NOMO-1 treated with dmso at 0.1 percent for 144 hours (cell line): ENCODE data around the gene GPR146.
A peak's percentile ranks its signal among the peaks of the same experiment; 100 is the strongest.
"Not testable (repeated sequence)": the region's sequence is repeated elsewhere in the genome, so short reads cannot be mapped to it uniquely, and the experiment has no call there.

Experiments
- DNase-seq: peaks from one replicate; lab custom pipeline; 2025; ENCODE audit not compliant: unreplicated experiment; lab: John Stamatoyannopoulos, UW

GPR146 gene, protein sequence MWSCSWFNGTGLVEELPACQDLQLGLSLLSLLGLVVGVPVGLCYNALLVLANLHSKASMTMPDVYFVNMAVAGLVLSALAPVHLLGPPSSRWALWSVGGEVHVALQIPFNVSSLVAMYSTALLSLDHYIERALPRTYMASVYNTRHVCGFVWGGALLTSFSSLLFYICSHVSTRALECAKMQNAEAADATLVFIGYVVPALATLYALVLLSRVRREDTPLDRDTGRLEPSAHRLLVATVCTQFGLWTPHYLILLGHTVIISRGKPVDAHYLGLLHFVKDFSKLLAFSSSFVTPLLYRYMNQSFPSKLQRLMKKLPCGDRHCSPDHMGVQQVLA

DNA sequence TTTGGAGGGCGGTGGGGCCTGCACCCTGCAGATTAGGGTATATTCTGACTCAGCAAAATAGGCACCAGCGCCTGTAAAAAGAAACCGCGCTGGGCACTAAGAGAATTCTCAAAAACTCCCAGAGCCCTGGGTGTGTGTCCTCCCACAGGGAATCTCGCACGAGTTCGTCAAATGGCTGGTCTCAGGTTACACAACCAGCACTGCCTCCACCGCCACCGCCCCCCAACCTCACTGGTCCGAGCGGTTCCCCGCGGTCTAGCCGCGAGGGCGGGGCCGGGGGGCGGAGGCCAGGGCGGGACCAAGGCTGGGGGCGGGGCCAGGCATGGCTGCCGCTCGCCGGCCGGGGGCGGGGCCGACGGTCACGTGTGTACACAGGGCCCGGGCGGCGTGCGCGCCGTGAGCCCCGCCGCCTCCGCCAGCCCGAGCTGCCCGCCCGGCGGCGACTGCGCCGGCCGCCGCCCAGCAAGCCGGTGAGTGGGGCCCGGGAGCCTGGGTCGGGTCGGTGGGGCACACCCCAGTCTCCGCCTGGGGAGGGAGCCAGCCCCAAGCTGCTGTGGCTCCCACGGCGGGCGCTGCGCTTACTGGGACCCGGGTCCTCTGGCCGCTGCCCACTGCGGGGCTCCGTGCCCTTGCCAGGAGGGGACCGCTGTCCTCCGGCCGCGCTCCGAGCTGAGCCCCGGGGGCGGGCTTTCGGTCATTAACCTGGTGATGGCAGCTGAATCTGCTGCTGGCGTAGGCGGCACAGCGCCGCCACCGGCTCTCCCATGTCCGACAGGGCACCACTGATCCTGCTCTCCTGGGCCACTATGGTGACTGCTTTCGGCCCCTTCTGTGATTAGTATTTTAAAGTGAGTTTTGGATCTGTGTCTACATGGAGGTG, at the start of gene GPR146:
Gene GPR146 (plus strand): TSS at position 358 of the 880 bp plus-strand sequence. CDS start 12,970 bp downstream, outside the sequence.
- peak; percentile 83 for DNase-seq

DNA sequence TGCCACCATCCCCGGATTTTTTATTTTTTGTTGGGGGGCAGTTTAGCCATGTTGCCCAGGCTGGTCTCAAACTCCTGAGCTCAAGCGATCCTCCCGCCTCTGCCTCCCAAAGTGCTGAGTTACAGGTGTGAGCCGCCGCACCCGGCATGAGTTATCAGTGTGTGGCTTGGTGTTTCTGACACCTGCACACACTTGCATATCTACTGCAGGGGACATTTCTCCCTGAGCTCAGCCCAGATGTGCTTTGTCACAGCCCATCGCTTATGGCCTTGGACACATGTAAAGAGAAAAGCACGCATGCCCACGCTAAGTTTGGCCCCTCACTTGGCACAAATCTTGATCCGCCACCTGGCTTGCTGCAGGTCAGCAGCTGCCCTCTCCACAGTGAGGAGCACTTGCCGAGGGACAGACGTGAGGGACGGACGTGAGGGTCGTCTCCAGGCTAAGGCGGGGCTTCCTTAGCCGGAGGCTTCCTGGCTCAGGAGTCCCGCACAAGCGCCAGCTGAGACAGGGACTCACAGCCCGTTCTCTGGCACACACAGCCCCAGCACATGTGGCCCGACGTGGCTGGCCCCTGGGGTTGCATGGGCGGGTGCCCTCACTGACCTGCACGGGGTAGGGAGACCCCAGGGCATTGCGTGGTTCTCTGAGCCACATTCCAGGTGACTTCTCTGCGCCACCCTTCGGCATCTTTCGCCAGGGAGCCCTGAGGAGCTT, 49.6 kb upstream of the GPR146 start:
- no peak for DNase-seq

DNA sequence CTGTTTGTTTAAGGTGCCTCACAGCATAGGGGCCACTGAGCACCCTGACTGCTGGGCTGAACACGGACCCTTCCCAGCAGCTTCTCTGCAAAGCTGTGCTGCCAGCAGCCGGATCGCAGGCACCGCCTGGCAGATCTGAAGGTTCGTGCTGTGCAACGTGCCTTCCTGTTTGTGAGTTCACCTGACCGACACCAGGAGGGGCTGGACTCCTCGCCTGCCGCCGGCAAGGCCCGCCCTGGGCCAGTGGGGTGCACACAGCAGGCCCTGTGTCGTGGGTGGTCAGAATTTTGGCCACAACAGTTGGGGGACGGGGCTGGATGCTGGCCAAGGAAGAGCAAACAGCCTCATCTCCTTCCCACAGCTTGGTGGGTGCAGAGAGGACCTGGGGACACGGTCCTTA, 48.8 kb upstream of the GPR146 start:
- DNase-seq: no peak

DNA sequence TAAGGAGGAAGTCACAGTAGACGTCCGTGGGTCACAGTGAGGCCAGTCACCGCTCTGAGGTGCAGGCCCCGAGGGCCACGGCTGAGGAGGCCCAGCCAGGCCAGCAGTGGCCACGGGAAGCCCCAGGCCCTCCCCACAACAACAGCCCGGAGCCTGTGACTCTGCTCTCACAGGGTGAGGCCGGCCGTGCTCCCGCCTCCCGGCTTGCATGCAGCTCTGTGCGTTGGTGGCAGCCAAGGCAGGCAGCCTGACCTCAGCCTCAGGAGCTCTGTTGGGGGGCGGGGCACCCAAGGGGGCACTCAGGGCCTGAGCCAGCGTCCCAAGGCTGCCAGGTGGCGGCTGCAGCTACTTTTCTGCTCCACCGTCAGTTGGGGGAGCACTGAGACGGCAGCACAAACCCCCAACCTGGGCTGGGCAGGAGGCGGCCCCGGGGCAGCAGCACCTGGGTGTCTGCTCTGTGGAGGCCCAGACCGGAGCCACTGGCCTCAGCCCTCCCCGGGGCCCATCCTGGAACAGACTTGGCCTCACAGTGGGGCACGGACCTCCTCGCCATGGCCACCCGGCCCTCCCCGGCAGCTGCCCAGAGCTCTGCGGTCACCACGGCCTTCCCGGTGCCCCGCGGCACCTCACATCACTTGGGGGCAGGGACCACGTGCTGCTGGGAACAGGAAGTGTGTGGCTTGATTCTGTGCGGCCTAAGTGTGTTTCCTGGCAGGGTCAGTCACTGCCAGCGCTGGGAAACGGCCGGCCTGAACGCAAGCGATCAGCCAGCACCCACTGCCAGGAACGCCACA, 48.1 kb upstream of the GPR146 start:
- DNase-seq: no peak

DNA sequence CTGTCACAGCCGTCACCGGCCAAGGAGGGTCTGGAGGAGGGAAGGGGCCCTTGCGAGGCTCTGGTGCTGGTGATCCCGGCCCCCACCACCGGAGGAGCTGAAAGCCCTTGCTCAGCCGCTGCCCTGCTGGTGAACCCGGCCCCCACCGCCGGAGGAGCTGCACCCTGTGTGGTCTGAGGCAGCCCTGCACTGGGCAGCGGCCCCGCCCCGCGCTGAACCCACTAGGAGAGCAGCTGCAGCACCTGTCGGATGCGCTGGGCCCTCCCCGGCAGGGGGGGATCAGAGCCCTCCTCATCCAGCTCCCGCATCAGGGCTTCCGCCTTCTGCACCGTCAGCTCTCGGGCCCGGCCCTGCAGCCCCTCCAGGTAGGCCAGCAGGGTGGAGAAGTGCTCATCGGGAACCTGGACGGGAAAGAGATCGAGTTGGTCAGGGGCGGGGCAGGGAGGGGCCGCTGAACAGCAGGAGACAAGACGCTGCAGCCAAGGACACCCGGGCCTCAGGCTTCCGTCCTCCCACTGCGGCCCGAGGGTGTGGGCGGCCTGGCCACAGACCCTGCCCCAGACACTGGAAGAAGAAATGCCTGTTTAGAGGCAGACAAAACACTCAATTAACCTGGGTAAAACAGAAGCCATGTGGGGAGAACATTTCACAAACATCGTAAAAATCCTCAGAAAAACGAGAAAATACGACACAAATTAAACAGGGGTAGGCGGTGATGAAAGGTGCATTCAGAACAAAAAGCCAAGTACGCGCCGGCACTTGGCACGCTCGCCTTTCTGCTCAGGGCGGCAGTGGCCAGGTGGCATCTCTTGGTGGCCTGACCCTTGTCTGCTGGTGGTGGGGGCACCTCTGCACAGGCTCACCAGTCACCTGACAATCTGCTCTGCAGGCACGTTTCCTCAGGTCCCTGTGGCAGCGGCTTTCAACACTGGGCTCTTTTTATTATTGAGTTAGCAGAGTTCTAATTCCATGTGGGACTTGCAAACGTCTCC, 46.6 kb upstream of the GPR146 start:
- DNase-seq: no peak

DNA sequence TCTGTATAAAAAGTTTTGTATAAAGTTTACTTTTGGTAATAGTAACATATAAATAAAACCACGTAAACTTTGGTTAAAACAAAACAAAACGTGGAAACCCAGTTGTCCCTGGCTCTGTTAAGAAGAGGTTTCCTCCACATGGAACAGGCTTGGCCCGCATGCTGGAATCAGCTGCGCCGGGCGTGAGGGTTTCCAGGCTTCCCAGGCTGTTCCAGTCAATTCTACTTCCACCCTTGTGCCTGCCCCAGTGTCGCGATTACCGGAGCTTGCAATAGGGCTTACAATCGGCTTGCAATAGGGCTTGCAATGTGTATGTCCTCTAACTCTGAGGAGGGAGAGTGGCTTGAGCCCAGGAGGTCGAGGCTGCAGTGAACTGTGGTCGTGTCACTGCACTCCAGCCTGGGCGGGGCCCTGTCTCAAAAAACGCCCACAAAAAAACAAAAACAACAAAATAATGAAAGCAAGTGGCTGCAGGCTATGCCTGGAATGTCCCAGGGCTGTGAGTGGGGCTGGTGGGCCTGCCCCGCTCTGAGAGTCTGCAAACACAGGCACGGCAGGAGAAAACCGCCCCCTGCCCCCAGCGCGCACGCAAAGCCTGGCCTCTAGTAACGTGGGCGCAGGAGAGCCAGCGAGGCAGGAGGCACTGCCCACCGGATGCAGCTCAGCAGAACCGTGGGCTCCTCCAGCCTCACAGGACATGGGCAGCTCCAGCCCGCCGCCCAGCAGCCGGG, 45.0 kb upstream of the GPR146 start:
- no peak for DNase-seq

DNA sequence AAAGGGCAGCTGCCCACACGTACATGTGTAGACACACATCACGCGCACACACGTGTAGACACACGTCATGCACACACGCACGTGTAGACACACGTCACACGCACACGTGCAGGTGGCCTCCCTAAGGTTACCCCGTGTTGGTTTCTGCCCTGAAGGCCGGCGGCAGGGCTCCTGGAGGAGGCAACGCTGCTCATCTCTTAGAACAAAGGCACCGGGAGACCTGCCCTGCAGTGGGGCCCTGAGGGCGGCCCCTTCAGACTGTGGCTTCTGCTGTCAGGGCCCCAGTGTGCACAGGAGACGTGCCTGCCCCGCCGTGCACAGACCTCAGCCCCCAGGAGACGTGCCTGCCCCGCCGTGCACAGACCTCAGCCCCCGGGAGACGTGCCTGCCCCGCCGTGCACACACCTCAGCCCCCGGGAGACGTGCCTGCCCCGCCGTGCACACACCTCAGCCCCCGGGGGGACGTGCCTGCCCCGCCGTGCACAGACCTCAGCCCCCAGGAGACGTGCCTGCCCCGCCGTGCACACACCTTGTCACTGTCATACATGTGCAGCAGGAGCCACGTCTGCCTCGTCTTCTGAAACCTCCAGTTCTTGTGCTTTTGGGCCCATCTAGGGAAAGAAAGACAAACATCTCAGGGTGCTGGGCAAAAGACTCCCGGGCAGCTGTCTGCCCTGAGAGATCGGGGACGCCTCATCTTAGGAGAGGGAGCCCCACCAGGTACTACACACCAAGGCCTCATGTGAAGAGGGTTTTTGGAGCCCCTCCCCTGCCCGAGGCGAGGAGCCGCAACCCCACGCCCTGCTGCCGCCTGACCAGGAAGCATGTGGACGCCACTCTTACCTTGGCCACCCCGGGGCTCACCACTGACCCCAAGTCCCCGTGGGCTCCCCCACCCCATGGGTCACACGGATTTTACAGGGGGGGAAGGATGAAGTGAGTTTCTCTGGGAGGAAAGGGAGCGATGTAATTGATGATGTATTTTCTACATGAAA, 44.1 kb upstream of the GPR146 start:
- DNase-seq: no peak

DNA sequence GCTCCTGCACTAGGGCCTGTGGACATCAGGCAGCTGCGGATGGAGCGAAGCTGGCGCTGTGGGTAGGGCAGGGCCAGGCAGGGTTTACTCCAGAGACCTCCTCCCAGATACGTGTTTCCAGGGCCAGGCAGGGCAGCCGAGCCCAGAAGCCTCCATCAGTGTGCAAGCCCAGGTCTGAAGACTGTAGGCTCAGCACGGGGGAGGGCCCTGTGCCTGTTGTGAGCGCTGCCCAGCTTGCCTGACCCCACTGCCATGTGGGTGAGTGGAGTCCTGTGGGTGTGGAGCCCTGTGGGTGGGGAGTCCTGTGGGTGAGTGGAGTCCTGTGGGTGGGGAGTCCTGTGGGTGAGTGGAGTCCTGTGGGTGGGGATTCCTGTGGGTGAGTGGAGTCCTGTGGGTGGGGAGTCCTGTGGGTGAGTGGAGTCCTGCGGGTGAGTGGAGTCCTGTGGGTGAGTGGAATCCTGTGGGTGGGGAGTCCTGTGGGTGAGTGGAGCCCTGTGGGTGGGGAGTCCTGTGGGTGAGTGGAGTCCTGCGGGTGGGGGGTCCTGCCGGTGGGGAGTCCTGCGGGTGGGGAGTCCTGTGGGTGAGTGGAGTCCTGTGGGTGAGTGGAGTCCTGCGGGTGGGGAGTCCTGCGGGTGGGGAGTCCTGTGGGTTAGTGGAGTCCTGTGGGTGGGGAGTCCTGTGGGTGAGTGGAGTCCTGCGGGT, 43.1 kb upstream of the GPR146 start:
- not testable (repeated sequence) for DNase-seq

DNA sequence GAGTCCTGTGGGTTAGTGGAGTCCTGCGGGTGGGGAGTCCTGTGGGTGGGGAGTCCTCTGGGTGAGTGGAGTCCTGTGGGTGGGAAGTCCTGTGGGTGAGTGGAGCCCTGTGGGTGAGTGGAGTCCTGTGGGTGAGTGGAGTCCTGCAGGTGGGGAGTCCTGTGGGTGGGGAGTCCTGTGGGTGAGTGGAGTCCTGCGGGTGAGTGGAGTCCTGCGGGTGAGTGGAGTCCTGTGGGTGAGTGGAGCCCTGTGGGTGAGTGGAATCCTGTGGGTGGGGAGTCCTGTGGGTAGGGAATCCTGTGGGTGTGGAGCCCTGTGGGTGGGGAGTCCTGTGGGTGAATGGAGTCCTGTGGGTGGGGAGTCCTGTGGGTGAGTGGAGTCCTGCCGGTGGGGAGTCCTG, 42.3 kb upstream of the GPR146 start:
- DNase-seq: not testable (repeated sequence)

DNA sequence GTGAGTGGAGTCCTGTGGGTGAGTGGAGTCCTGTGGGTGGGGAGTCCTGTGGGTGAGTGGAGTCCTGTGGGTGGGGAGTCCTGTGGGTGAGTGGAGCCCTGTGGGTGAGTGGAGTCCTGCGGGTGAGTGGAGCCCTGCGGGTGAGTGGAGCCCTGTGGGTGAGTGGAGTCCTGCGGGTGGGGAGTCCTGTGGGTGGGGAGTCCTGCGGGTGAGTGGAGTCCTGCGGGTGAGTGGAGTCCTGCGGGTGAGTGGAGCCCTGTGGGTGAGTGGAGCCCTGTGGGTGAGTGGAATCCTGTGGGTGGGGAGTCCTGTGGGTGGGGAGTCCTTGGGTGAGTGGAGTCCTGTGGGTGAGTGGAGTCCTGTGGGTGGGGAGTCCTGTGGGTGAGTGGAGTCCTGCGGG, 41.9 kb upstream of the GPR146 start:
- not testable (repeated sequence) for DNase-seq

DNA sequence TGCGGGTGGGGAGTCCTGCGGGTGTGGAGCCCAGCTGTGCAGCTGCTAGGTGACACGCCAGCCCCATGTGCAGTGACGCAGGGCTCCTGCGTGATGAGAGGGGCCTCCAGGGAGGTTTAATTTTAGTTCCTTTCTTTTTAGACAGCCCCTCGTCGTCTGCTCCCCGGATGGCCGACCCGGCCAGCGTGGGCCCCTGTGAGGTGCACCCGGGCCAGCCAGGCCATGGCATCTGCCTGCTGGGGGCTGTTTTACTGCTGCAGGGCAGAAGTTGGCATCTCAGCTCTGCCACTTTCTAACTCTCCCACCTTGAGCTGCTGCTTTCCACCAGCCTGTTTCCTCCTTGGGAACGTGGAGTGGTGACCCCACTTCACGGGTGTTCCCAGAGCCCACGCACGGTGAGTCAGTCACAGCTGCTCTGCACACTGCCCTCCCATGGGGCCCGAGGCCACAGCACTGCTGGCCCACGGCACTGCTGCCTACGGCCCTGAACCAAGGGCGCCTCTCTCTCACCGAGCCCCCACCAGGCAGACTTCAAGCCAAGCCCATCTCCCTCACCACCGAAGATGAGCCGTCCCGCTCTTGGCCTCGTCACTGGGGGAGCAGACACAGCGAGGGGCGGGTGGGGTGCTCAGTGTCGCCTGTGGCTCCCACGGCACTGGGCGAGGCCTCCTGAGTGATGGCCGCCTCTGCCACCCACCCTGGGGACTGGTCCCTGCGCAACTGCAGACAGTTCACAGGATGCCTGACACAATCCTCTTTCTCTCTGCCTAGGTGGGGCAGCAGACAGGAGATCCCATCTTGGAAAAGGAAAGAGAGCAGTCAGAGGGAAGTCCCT, 40.1 kb upstream of the GPR146 start:
- no peak for DNase-seq

DNA sequence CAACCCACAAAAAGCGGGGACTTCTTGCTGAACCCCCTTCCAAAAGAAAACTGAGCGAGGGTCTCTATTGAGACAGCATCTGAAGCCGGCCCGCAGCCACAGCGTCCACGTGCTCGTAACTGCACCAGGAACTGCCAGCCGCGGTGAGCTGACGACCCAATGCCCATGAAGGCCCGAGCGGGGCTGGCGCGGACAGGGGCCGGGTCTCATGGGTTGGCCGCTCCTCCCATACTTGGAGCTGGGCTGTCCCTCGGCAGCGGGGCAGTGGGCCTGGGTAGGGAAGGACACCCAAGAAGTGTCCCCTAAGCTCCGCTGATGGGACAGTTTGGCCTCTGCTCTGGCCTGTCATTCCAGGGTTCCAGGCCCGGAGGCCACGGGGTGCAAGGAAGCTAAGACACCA, 39.0 kb upstream of the GPR146 start:
- no peak for DNase-seq

DNA sequence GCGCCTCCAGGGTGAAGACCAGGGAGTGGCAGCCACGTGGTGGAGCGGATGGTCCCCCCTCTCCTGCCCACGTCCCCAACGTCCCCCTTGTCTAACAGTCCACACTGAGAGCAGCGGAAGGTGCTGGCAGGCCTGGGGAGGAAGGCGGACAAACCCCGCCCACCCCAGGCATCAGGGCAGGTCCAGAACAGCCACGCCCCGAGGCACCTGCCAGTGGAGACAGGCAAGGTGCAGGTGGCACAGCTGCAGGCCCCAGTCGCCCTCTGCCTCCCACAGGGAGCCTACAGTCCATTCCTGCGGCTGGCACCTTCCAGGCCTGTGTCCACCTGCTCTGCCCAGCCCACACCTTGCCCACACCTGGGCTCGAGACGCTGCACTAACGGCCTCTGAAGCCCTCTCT, 36.4 kb upstream of the GPR146 start:
- no peak for DNase-seq

DNA sequence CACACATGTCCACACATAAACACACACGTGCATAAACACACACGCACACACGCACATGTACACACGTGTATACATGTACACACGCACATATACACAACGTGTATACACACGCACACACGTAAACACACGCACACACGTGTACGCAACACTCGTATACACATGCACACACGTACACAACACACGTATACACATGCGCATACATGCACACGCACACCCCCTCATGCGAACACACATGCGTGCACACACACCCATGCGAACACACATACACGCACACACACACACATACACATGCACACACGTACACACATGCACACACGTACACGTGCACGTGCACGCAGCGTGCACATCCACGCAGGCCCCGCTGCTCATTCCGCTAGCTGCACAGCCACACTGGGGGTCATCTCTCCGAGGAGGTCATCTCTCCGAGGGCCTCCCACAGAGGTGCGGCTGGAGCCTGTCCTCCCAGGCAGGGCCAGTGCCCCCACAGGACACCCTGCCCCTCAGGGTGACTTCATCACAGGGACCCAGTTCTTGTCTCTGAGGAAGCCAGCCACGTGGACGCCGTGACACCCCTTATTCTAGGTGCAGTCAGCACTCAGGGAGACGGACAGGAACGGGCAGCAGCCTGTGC, 35.5 kb upstream of the GPR146 start:
- DNase-seq: no peak

DNA sequence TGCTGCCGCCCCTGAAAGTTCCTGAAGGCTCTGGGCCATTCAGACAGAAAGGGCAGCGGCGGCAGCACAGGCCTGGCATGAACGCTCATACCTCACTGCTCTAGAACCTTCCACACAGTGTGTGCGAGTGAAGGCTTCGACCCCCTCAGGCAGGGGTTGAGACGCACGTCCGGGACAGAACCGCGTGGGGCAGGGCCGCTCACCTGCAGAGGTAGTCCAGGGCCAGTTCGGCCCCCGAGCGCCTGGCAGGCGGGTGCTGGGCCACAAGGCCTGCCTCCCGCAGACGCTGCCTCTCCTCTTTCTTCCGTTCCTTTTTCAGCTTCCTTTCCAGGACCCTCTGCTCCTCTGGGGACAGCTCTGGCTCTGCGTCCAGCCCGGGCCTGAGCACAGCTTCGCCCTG, 34.6 kb upstream of the GPR146 start:
- DNase-seq: no peak

DNA sequence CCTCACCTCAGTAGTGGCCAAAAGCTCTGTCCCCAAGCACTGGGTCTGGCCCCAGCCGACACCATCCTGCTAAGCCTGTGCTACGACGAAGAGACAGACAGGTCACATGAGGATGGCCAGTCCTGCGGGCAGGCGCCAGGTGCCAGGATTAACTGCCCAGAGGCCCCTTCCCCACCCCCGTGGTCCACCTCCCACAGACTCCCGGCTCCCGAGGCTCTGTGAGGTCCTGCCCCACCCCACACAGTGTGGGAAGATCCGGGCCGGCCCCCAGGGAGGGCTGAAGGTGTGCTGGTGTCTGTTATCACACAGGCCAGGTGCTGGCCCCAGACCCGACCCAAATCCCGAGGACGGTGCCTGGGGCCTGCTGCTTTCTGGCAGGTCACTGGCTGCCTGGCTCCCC, 34.1 kb upstream of the GPR146 start:
- no peak for DNase-seq
